Astrocyte (in vitro differentiated cells and primary cell): ENCODE measurements around the gene RAPGEF4. TPM values are rescaled to one million over a fixed set of nuclear protein-coding genes. Genes with fewer than 3 reads are reported as not detected.
A peak's percentile ranks its signal among the peaks of the same experiment; 100 is the strongest.

Experiments used
- DNase-seq: peaks from one replicate; pipeline ENCODE4 v3.0.0-alpha.2; 2010; ENCODE audit warnings: low read depth
- FAIRE-seq: peaks from 2 replicates; lab custom pipeline; 2011; peaks lifted over from hg19 to GRCh38; lab: Jason Lieb, UNC
- H2AFZ ChIP-seq: 2 replicates; pipeline ENCODE4 v1.6.0; 2012; ENCODE audit warnings: low read depth, low read length, inconsistent platforms
- H3K27ac ChIP-seq: 2 replicates; pipeline ENCODE4 v1.5.1; 2011; ENCODE audit warnings: low read depth, low read length, inconsistent platforms
- H3K27me3 ChIP-seq: 2 replicates; pipeline ENCODE4 v1.6.0; 2011; ENCODE audit warnings: low read length, inconsistent platforms; ENCODE audit not compliant: insufficient read depth
- H3K36me3 ChIP-seq: 2 replicates; pipeline ENCODE4 v1.5.1; 2011; ENCODE audit warnings: low read length, inconsistent platforms; ENCODE audit not compliant: insufficient read depth
- H3K4me1 ChIP-seq: 2 replicates; pipeline ENCODE4 v1.5.1; 2011; ENCODE audit warnings: low read length, inconsistent platforms; ENCODE audit not compliant: insufficient read depth
- H3K4me2 ChIP-seq: 2 replicates; pipeline ENCODE4 v1.6.0; 2012; ENCODE audit warnings: low read length, inconsistent platforms
- H3K4me3 ChIP-seq: 2 replicates; pipeline ENCODE4 v1.5.1; 2011; ENCODE audit warnings: low read depth, mild to moderate bottlenecking, low read length, inconsistent platforms; ENCODE audit not compliant: insufficient read depth
- H3K79me2 ChIP-seq: 2 replicates; pipeline ENCODE4 v1.6.0; 2012; ENCODE audit warnings: mild to moderate bottlenecking, low read length, inconsistent platforms; ENCODE audit not compliant: insufficient read depth
- H3K9ac ChIP-seq: 2 replicates; pipeline ENCODE4 v1.6.0; 2012; ENCODE audit warnings: mild to moderate bottlenecking, low read length, inconsistent platforms
- H3K9me3 ChIP-seq: 2 replicates; pipeline ENCODE4 v1.5.1; 2012; ENCODE audit warnings: low read depth, mild to moderate bottlenecking, low read length, inconsistent platforms; ENCODE audit not compliant: insufficient read depth
- H4K20me1 ChIP-seq: 2 replicates; pipeline ENCODE4 v1.6.0; 2012; ENCODE audit warnings: low read length, inconsistent platforms; ENCODE audit not compliant: insufficient read depth
- H3K27ac Mint-ChIP-seq: one replicate; pipeline ENCODE4 v1.8.0; 2021; ENCODE audit warnings: mild to moderate bottlenecking, mixed read lengths; ENCODE audit not compliant: unreplicated experiment
- H3K27me3 Mint-ChIP-seq: one replicate; pipeline ENCODE4 v1.8.0; 2021; ENCODE audit warnings: low read depth, mixed read lengths; ENCODE audit not compliant: unreplicated experiment
- H3K36me3 Mint-ChIP-seq: one replicate; pipeline ENCODE4 v1.8.0; 2021; ENCODE audit warnings: low read depth, mixed read lengths; ENCODE audit not compliant: unreplicated experiment
- H3K4me1 Mint-ChIP-seq: one replicate; pipeline ENCODE4 v1.8.0; 2021; ENCODE audit warnings: low read depth, mixed read lengths; ENCODE audit not compliant: unreplicated experiment
- H3K4me3 Mint-ChIP-seq: one replicate; pipeline ENCODE4 v1.8.0; 2021; ENCODE audit warnings: mild to moderate bottlenecking, moderate library complexity, mixed read lengths; ENCODE audit not compliant: unreplicated experiment
- H3K9me3 Mint-ChIP-seq: one replicate; pipeline ENCODE4 v1.8.0; 2021; ENCODE audit warnings: mild to moderate bottlenecking, mixed read lengths; ENCODE audit not compliant: unreplicated experiment
- EZH2 ChIP-seq: IDR thresholded peaks from 2 replicates; pipeline ENCODE4 v1.6.1; 2012; ENCODE audit warnings: mild to moderate bottlenecking, low read length, inconsistent platforms; ENCODE audit not compliant: insufficient read depth
- total RNA-seq: library from RNA; stranded (reverse); gene quantifications from 2 replicates; pipeline ENCODE4 v1.2.1, GENCODE V29; 2021
- TF ChIP-seq, protein P1 (sequence below): IDR thresholded peaks from 2 replicates; pipeline ENCODE4 v1.5.1; 2011; ENCODE audit warnings: low read depth, mild to moderate bottlenecking, inconsistent platforms, low read length, moderate library complexity; ENCODE audit not compliant: insufficient read depth

Gene RAPGEF4
- total RNA-seq, 1 donor from 2014 or later, result 1.1 TPM

GRCh38 chr2:172967036-172967982 is 231.7 kb downstream of the RAPGEF4 start:
- Histone ChIP-seq H2AFZ (no peak overlapping the region), H3K4me2 (peak overlapping the region; percentile 66), H3K4me3 (no peak overlapping the region), H3K79me2 (no peaks in the 10 kb centered on the region), H3K9ac (no peak overlapping the region), H3K27me3 (no peaks in the 10 kb centered on the region), H4K20me1 (no peaks in the 10 kb centered on the region), H3K4me1 (peaks cover 24% of the 10 kb centered on the region), H3K36me3 (no peaks in the 10 kb centered on the region), H3K9me3 (no peaks in the 10 kb centered on the region), H3K27ac (no peak overlapping the region)
- Mint-ChIP-seq H3K4me3 (no peak overlapping the region), H3K27me3 (peaks cover 3% of the 10 kb centered on the region), H3K9me3 (no peaks in the 10 kb centered on the region), H3K27ac (no peak overlapping the region), H3K4me1 (peaks cover 18% of the 10 kb centered on the region), H3K36me3 (no peaks in the 10 kb centered on the region)
- FAIRE-seq, result no peak
- TF ChIP-seq EZH2, result no peak
- TF ChIP-seq, protein P1, sequence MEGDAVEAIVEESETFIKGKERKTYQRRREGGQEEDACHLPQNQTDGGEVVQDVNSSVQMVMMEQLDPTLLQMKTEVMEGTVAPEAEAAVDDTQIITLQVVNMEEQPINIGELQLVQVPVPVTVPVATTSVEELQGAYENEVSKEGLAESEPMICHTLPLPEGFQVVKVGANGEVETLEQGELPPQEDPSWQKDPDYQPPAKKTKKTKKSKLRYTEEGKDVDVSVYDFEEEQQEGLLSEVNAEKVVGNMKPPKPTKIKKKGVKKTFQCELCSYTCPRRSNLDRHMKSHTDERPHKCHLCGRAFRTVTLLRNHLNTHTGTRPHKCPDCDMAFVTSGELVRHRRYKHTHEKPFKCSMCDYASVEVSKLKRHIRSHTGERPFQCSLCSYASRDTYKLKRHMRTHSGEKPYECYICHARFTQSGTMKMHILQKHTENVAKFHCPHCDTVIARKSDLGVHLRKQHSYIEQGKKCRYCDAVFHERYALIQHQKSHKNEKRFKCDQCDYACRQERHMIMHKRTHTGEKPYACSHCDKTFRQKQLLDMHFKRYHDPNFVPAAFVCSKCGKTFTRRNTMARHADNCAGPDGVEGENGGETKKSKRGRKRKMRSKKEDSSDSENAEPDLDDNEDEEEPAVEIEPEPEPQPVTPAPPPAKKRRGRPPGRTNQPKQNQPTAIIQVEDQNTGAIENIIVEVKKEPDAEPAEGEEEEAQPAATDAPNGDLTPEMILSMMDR, result no peak
- DNase-seq, result no peak

- FAIRE-seq (no peak), DNase-seq (peak; percentile 90)
- H3K4me2 ChIP-seq, result peak overlapping the region; percentile 66
- Mint-ChIP-seq H3K9me3 (no peaks in the 10 kb centered on the region), H3K27me3 (peaks cover 3% of the 10 kb centered on the region), H3K4me3 (no peak overlapping the region), H3K27ac (no peak overlapping the region), H3K36me3 (no peaks in the 10 kb centered on the region), H3K4me1 (peaks cover 11% of the 10 kb centered on the region)
- H3K9me3 ChIP-seq, result no peaks in the 10 kb centered on the region
- H4K20me1 ChIP-seq, result no peaks in the 10 kb centered on the region
- no peaks in the 10 kb centered on the region for H3K27me3 ChIP-seq
- no peak overlapping the region for H3K27ac ChIP-seq
- TF ChIP-seq EZH2, result no peak
- TF ChIP-seq, protein P1, result no peak
- H3K9ac ChIP-seq, result no peak overlapping the region
- H3K79me2 ChIP-seq, result no peaks in the 10 kb centered on the region
- no peaks in the 10 kb centered on the region for H3K36me3 ChIP-seq
- H2AFZ ChIP-seq, result no peak overlapping the region
- peaks cover 16% of the 10 kb centered on the region for H3K4me1 ChIP-seq
- H3K4me3 ChIP-seq, result no peak overlapping the region
These were observed 232.4 kb downstream of the RAPGEF4 start for GRCh38 chr2:172968061-172968469.

- Histone ChIP-seq H4K20me1 (no peaks in the 10 kb centered on the region), H3K9me3 (no peaks in the 10 kb centered on the region), H3K4me1 (peaks cover 15% of the 10 kb centered on the region), H3K4me2 (no peak overlapping the region), H3K79me2 (no peaks in the 10 kb centered on the region), H3K27ac (no peak overlapping the region), H3K9ac (no peak overlapping the region), H2AFZ (no peak overlapping the region), H3K4me3 (no peak overlapping the region), H3K27me3 (no peaks in the 10 kb centered on the region), H3K36me3 (no peaks in the 10 kb centered on the region)
- FAIRE-seq (no peak), DNase-seq (no peak)
- peaks cover 3% of the 10 kb centered on the region for H3K27me3 Mint-ChIP-seq
- no peaks in the 10 kb centered on the region for H3K9me3 Mint-ChIP-seq
- no peak overlapping the region for H3K27ac Mint-ChIP-seq
- no peak overlapping the region for H3K4me3 Mint-ChIP-seq
- TF ChIP-seq EZH2, result no peak
- TF ChIP-seq, protein P1, result no peak
- H3K4me1 Mint-ChIP-seq, result peaks cover 11% of the 10 kb centered on the region
- H3K36me3 Mint-ChIP-seq, result no peaks in the 10 kb centered on the region
These were observed 233.5 kb downstream of the RAPGEF4 start for GRCh38 chr2:172969166-172969565.
